Measurements from ENCODE around the gene MAPRE3. TPM values are rescaled to one million over a fixed set of nuclear protein-coding genes. Genes with fewer than 3 reads are reported as not detected.

MAPRE3 gene
- total RNA-seq = 2.6 and 3.2 TPM in 2 replicates

GRCh38 chr2:26970244-26970927, at the start of gene MAPRE3:
MAPRE3 (plus strand) TSS chr2:26970637; CDS start chr2:27022219, 51,582 bp downstream.

GRCh38 chr2:27032495-27033252, 62.2 kb downstream of the MAPRE3 start, which contains the start of gene TMEM214:
TMEM214 (plus strand) TSS chr2:27032965; CDS start chr2:27033016, 51 bp downstream.

GRCh38 chr2:27050996-27051901, 80.8 kb downstream of the MAPRE3 start, which contains the start of gene AGBL5:
AGBL5 (plus strand) TSS chr2:27051668; CDS start chr2:27052959, 1,291 bp downstream.

GRCh38 chr2:27071277-27071989, 101.0 kb downstream of the MAPRE3 start, which contains the start of gene OST4:
OST4 (minus strand) TSS chr2:27071654.

Other genes with a start within 250 kb of the MAPRE3 start
- gene SLC35F6, start 206.4 kb upstream of the MAPRE3 start, total RNA-seq = 47.0 and 49.1 TPM in 2 replicates
- gene CENPA, start 184.6 kb upstream of the MAPRE3 start, total RNA-seq = 0.23 and 0.34 TPM in 2 replicates
- gene DPYSL5, start 122.5 kb upstream of the MAPRE3 start, total RNA-seq = 0.26 TPM in 1 of 2 replicates, not detected in the other
- 36.8 and 38.7 TPM in 2 replicates for gene TMEM214, start 62.3 kb downstream of the MAPRE3 start, total RNA-seq
- gene AGBL5, start 81.0 kb downstream of the MAPRE3 start, total RNA-seq = 11.9 and 16.3 TPM in 2 replicates
- 432 and 658 TPM in 2 replicates for gene OST4, start 101.0 kb downstream of the MAPRE3 start, total RNA-seq
- 242 and 312 TPM in 2 replicates for gene EMILIN1, start 108.0 kb downstream of the MAPRE3 start, total RNA-seq
- 0.12 TPM in 1 of 2 replicates, not detected in the other for gene KHK, start 116.1 kb downstream of the MAPRE3 start, total RNA-seq
- gene CGREF1, start 148.5 kb downstream of the MAPRE3 start, total RNA-seq = 9.0 and 10.2 TPM in 2 replicates
- not detected in 2 replicates for gene ABHD1, start 153.2 kb downstream of the MAPRE3 start, total RNA-seq
- 40.9 and 59.7 TPM in 2 replicates for gene PREB, start 164.0 kb downstream of the MAPRE3 start, total RNA-seq
- gene PRR30, start 168.8 kb downstream of the MAPRE3 start, total RNA-seq = not detected in 2 replicates
- 0.09 TPM in 1 of 2 replicates, not detected in the other for gene TCF23, start 178.4 kb downstream of the MAPRE3 start, total RNA-seq
- gene ATRAID, start 241.4 kb downstream of the MAPRE3 start, total RNA-seq = 170 and 171 TPM in 2 replicates
- 15.8 and 19.3 TPM in 2 replicates for gene SLC5A6, start 241.6 kb downstream of the MAPRE3 start, total RNA-seq
- gene CAD, start 246.7 kb downstream of the MAPRE3 start, total RNA-seq = 31.2 and 41.0 TPM in 2 replicates

All from pericardium fibroblast (primary cell).